H1 (cell line): ENCODE data around the gene LRRC25. TPM values are rescaled to one million over a fixed set of nuclear protein-coding genes. Genes with fewer than 3 reads are reported as not detected.

Experiments used
- CTCF ChIA-PET: fragments of 300-600 bp; sonication (Branson Sonifier 250); formaldehyde crosslinking; loops from one replicate; lab custom pipeline; 2021; ENCODE audit not compliant: partially characterized antibody; lab: Charles Lee
- POLR2A ChIA-PET: fragments of 300-600 bp; sonication (Branson Sonifier 250); formaldehyde crosslinking; loops from one replicate; lab custom pipeline; 2021; ENCODE audit warnings: inconsistent platforms; ENCODE audit not compliant: partially characterized antibody; lab: Charles Lee
- DNase-seq, 2 experiments: peaks; one replicate each; pipeline versions ENCODE4 v3.0.0 to v3.0.0-alpha.2; 2010 to 2022; ENCODE audit warnings: low spot score in 2 of 2, low read depth in 1 of 2, mixed read lengths in 1 of 2
- FAIRE-seq: peaks from 2 replicates; lab custom pipeline; 2011; peaks lifted over from hg19 to GRCh38; lab: Jason Lieb, UNC
- H2AFZ ChIP-seq: 2 replicates; pipeline ENCODE4 v1.8.1; 2012; ENCODE audit warnings: low read length, inconsistent platforms
- H2AK5ac ChIP-seq: 2 replicates; pipeline ENCODE4 v1.6.1; 2013; ENCODE audit warnings: low read depth, low read length
- H2BK120ac ChIP-seq: replicated peaks from 2 replicates; pipeline ENCODE3; 2013; ENCODE audit warnings: low read depth, low read length, inconsistent platforms
- H2BK12ac ChIP-seq: 2 replicates; pipeline ENCODE4 v1.6.1; 2013; ENCODE audit warnings: low read depth, low read length
- H2BK15ac ChIP-seq: 2 replicates; pipeline ENCODE4 v1.6.1; 2013; ENCODE audit warnings: low read length
- H2BK20ac ChIP-seq: 2 replicates; pipeline ENCODE4 v1.6.1; 2013; ENCODE audit warnings: low read length
- H2BK5ac ChIP-seq: 2 replicates; pipeline ENCODE4 v1.6.1; 2013; ENCODE audit warnings: low read depth, low read length
- H3K14ac ChIP-seq: 2 replicates; pipeline ENCODE4 v1.6.1; 2013; ENCODE audit warnings: inconsistent platforms; ENCODE audit not compliant: insufficient read length
- H3K18ac ChIP-seq: 2 replicates; pipeline ENCODE4 v1.6.1; 2013; ENCODE audit warnings: low read length; ENCODE audit errors: extremely low read depth
- H3K23ac ChIP-seq: 2 replicates; pipeline ENCODE4 v1.6.1; 2013; ENCODE audit warnings: inconsistent platforms; ENCODE audit not compliant: insufficient read length
- H3K23me2 ChIP-seq: 2 replicates; pipeline ENCODE4 v1.6.1; 2013; ENCODE audit warnings: low read depth, low read length
- H3K27ac ChIP-seq: 2 replicates; pipeline ENCODE4 v1.6.1; 2011; ENCODE audit warnings: low read depth, low read length, inconsistent platforms
- H3K27me3 ChIP-seq, 4 experiments: replicated peaks in 1 of 4; 1 replicate in 1 of 4; 2 replicates in 3 of 4; pipeline versions ENCODE4 v1.6.1 to v1.8.1; 2011 to 2013; ENCODE audit warnings: low read length in 3 of 4, mild to moderate bottlenecking in 3 of 4, inconsistent platforms in 2 of 4, mixed read lengths in 2 of 4, moderate library complexity in 1 of 4; ENCODE audit not compliant: control insufficient read depth in 3 of 4, insufficient read depth in 3 of 4; ENCODE audit errors: extremely low read depth in 1 of 4
- H3K36me3 ChIP-seq, 4 experiments: 2 replicates each; pipeline versions ENCODE4 v1.6.1 to v1.8.1; 2011 to 2013; ENCODE audit warnings: mild to moderate bottlenecking in 4 of 4, low read length in 3 of 4, moderate library complexity in 2 of 4, control low read depth in 1 of 4, inconsistent platforms in 1 of 4; ENCODE audit not compliant: insufficient read depth in 4 of 4, control insufficient read depth in 2 of 4
- H3K4ac ChIP-seq: replicated peaks from 2 replicates; pipeline ENCODE3; 2013; ENCODE audit warnings: low read length, low read depth, mixed read lengths, inconsistent platforms; ENCODE audit not compliant: insufficient read length
- H3K4me1 ChIP-seq, 4 experiments: replicated peaks in 1 of 4; 1 replicate in 1 of 4; 2 replicates in 3 of 4; pipeline versions ENCODE4 v1.6.1 to v1.8.1; 2011 to 2013; ENCODE audit warnings: low read length in 3 of 4, inconsistent platforms in 2 of 4, mixed read lengths in 1 of 4; ENCODE audit not compliant: insufficient read depth in 4 of 4, control insufficient read depth in 3 of 4
- H3K4me2 ChIP-seq, 2 experiments: 2 replicates each; pipeline versions ENCODE4 v1.6.1 to v1.8.1; 2011 to 2013; ENCODE audit warnings: low read depth in 2 of 2, low read length in 2 of 2, control low read depth in 1 of 2, inconsistent platforms in 1 of 2, mild to moderate bottlenecking in 1 of 2; ENCODE audit not compliant: insufficient read depth in 1 of 2
- H3K4me3 ChIP-seq, 4 experiments: fragments of 200-600, 300-600 bp in 1 of 4; sonication (generic), shearing (Covaris generic), sonication (Bioruptor Twin) in 1 of 4; 2 replicates each; pipeline versions ENCODE4 v1.5.1 to v1.8.1; 2011 to 2016; ENCODE audit warnings: low read length in 4 of 4, low read depth in 3 of 4, control low read depth in 2 of 4, inconsistent platforms in 2 of 4, mild to moderate bottlenecking in 2 of 4, mixed read lengths in 1 of 4, moderate library complexity in 1 of 4; ENCODE audit not compliant: insufficient read depth in 2 of 4; ENCODE audit errors: extremely low read depth in 1 of 4
- H3K56ac ChIP-seq: replicated peaks from 2 replicates; pipeline ENCODE3; 2013; ENCODE audit warnings: low read depth, mild to moderate bottlenecking, mixed read lengths, low read length, inconsistent platforms; ENCODE audit not compliant: insufficient read length
- H3K79me1 ChIP-seq: 2 replicates; pipeline ENCODE4 v1.6.1; 2013; ENCODE audit warnings: low read depth, low read length, control low read depth
- H3K79me2 ChIP-seq, 2 experiments: 2 replicates each; pipeline versions ENCODE4 v1.6.1 to v1.8.1; 2012 to 2013; ENCODE audit warnings: low read length in 2 of 2, mild to moderate bottlenecking in 2 of 2, inconsistent platforms in 1 of 2; ENCODE audit not compliant: insufficient read depth in 2 of 2, control insufficient read depth in 1 of 2
- H3K9ac ChIP-seq, 4 experiments: replicated peaks in 1 of 4; 1 replicate in 1 of 4; 2 replicates in 3 of 4; pipeline versions ENCODE4 v1.6.1 to v1.8.1; 2011 to 2013; ENCODE audit warnings: low read depth in 3 of 4, low read length in 3 of 4, control low read depth in 2 of 4, mild to moderate bottlenecking in 2 of 4, moderate library complexity in 2 of 4, inconsistent platforms in 1 of 4; ENCODE audit errors: extremely low read depth in 1 of 4
- H3K9me3 ChIP-seq, 2 experiments: 2 replicates each; pipeline versions ENCODE4 v1.6.1 to v1.8.1; 2012 to 2013; ENCODE audit warnings: mild to moderate bottlenecking in 2 of 2, moderate library complexity in 2 of 2, control low read depth in 1 of 2, inconsistent platforms in 1 of 2, low read depth in 1 of 2, low read length in 1 of 2, mixed read lengths in 1 of 2; ENCODE audit not compliant: insufficient read depth in 2 of 2
- H4K20me1 ChIP-seq, 2 experiments: replicated peaks in 1 of 2; 2 replicates each; pipeline versions ENCODE3 to v1.8.1; 2011 to 2013; ENCODE audit warnings: inconsistent platforms in 2 of 2, low read length in 2 of 2, mild to moderate bottlenecking in 1 of 2; ENCODE audit not compliant: insufficient read depth in 2 of 2, control insufficient read depth in 1 of 2
- H4K5ac ChIP-seq: 2 replicates; pipeline ENCODE4 v1.6.1; 2013; ENCODE audit warnings: low read length, low read depth, mixed read lengths, inconsistent platforms; ENCODE audit not compliant: insufficient read length
- H4K8ac ChIP-seq: 2 replicates; pipeline ENCODE4 v1.8.0; 2013; ENCODE audit warnings: mild to moderate bottlenecking, moderate library complexity, low read length, inconsistent platforms; ENCODE audit not compliant: insufficient read depth; ENCODE audit errors: extremely low read depth
- H4K91ac ChIP-seq: replicated peaks from 2 replicates; pipeline ENCODE3; 2013; ENCODE audit warnings: low read length, mixed read lengths, inconsistent platforms; ENCODE audit not compliant: insufficient read length
- ASH2L ChIP-seq: fragments of 200-600, 300-600 bp; sonication (generic); IDR thresholded peaks from one replicate; pipeline ENCODE4 v1.7.1; 2017; ENCODE audit warnings: low read length
- BACH1 ChIP-seq: IDR thresholded peaks from 2 replicates; pipeline ENCODE4 v1.6.1; 2012; ENCODE audit warnings: low read length, improper control_type of control experiment
- BCL11A ChIP-seq, 2 experiments: IDR thresholded peaks; one replicate each; pipeline ENCODE4 v1.6.1; 2011; ENCODE audit warnings: low read depth in 2 of 2, low read length in 2 of 2, mild to moderate bottlenecking in 2 of 2
- NRF1 ChIP-seq: IDR thresholded peaks from 2 replicates; pipeline ENCODE4 v1.6.1; 2011; ENCODE audit warnings: mild to moderate bottlenecking, low read depth, low read length, improper control_type of control experiment
- SIRT6 ChIP-seq: IDR thresholded peaks from one replicate; pipeline ENCODE4 v1.7.1; 2012; ENCODE audit warnings: low read length, inconsistent platforms
- SP4 ChIP-seq: IDR thresholded peaks from 2 replicates; pipeline ENCODE4 v1.6.1; 2012; ENCODE audit warnings: low read length, inconsistent platforms
- SRF ChIP-seq: IDR thresholded peaks from 2 replicates; pipeline ENCODE4 v1.6.1; 2011; ENCODE audit warnings: mild to moderate bottlenecking, low read depth, low read length, moderate library complexity
- TEAD4 ChIP-seq: IDR thresholded peaks from 2 replicates; pipeline ENCODE4 v1.6.1; 2012; ENCODE audit warnings: low read depth, low read length, inconsistent platforms, mixed read lengths
- WGBS, 2 experiments: shearing (Covaris generic) in 1 of 2; methylation state at CpG; one replicate each; pipeline versions ENCODE4 v1.1.6 to v1.1.7; 2013 to 2015; ENCODE audit warnings: low lambda C conversion rate in 2 of 2, mixed read lengths in 2 of 2, inconsistent platforms in 1 of 2, low coverage in 1 of 2, missing lambda C conversion rate in 1 of 2; ENCODE audit not compliant: insufficient replicate concordance in 2 of 2, insufficient coverage in 1 of 2, insufficient read length in 1 of 2; ENCODE audit errors: extremely low coverage in 1 of 2, missing lambda C conversion rate in 1 of 2; 5-methylcytosine and 5-hydroxymethylcytosine counted together
- polyA plus RNA-seq, 7 experiments: library from polyadenylated mRNA; depleted of rRNA in 3 of 7; stranded (reverse) in 5 of 7; unstranded in 2 of 7; fragments of >200 nt in 5 of 7; fragments of 200-250 nt in 2 of 7; gene quantifications; 1 replicate in 5 of 7; 2 replicates in 1 of 7; 4 replicates in 1 of 7; pipeline versions ENCODE4 v1.2.1 to v1.2.3, GENCODE V29; 2011 to 2013; ENCODE audit warnings: missing spikeins in 2 of 7, mixed read lengths in 2 of 7
- total RNA-seq: library from RNA; stranded (reverse); fragmentation: NEBNext Ultra II Directional; extraction: Animal tissue kit (Norgen Biotek cat#: 25700); gene quantifications from 2 replicates; pipeline ENCODE4 v1.2.1, GENCODE V29; 2021

LRRC25 gene
- total and polyA plus RNA-seq, 2 of the 8 experiments (the other 6 are each of a cell fraction or from before 2014, with no cell fraction given), result 0.20 to 0.41 TPM

DNA sequence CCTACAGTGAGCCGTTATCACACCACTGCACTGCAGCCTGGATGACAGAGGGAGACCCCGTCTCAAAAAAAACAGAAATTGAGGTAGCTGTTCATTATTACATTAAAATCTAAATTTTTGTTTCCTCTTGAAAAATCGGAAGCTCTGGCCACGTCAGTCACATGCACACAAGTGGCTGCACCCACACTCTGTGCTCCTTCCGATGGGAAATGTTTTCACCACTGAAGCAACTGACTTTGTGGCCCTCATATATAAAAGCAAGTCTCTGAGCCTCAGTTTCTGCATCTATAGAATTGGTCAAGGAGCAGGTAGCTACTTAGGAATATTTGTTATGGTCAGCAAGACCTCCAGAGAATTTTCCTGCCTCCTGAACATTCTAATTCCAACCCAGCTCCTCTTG lies 4.5 kb downstream of the LRRC25 start:
- Histone ChIP-seq H3K4me3 (no peak overlapping the region), H3K4me1 (peaks cover 0 to 15% (median 5%) of the 10 kb centered on the region in 4 experiments; a peak in 5 of 7 replicates), H3K4me2 (no peak overlapping the region), H3K14ac (no peak overlapping the region), H3K79me2 (no peaks in the 10 kb centered on the region), H3K18ac (no peak overlapping the region), H2BK15ac (no peak overlapping the region), H4K5ac (no peak overlapping the region), H4K20me1 (no peaks in the 10 kb centered on the region), H3K56ac (no peak overlapping the region), H3K4ac (no peak overlapping the region), H3K27ac (no peak overlapping the region), H3K79me1 (no peaks in the 10 kb centered on the region), H3K9ac (no peak overlapping the region), H3K36me3 (no peaks in the 10 kb centered on the region), H4K91ac (no peak overlapping the region), H2BK120ac (no peak overlapping the region), H2BK20ac (no peak overlapping the region), H2BK5ac (no peak overlapping the region), H2AK5ac (no peak overlapping the region), H4K8ac (no peak overlapping the region), H3K9me3 (no peaks in the 10 kb centered on the region), H2AFZ (no peak overlapping the region), H3K27me3 (peaks cover 0 to 14% (median 9%) of the 10 kb centered on the region in 4 experiments; a peak in 6 of 7 replicates), H2BK12ac (no peak overlapping the region), H3K23ac (no peak overlapping the region), H3K23me2 (peaks cover 2% of the 10 kb centered on the region; the same call in 1 of the 2 replicates)
- 93% methylated on average over 5 of the region's 5 CpGs; no CpG with 5 or more reads in 1 of the 2 experiments for WGBS, 2 experiments
- CTCF ChIA-PET, result interaction anchor here (1.0 to 10.4 kb wide), 7 partner anchors 9 to 127 kb away, joined by 3 to 177 read pairs (median 4); partner anchors contain the start of genes LRRC25 and SSBP4
- TF ChIP-seq SIRT6 (no peak), ASH2L (no peak), SP4 (no peak), NRF1 (no peak), BACH1 (no peak), TEAD4 (no peak), BCL11A (IDR thresholded peaks at IDR 0.05; ENCODE audit: low read depth in 2 of 2, low read length in 2 of 2) (no peak), SRF (no peak)
- FAIRE-seq, result no peak
- POLR2A ChIA-PET, result interaction anchor here (0.6 to 1.3 kb wide), 2 partner anchors 16 to 111 kb away, joined by 4 read pairs; partner anchors contain the start of gene JUND
- no peak for DNase-seq
